ENCODE data around the gene DDX10. TPM values are rescaled to one million over a fixed set of nuclear protein-coding genes. Genes with fewer than 3 reads are reported as not detected.

The DDX10 gene
- total and polyA plus RNA-seq, 4 donors = 8.0 to 11.8 (median 9.0) TPM

- no peaks in the 10 kb centered on the region for H3K27me3 ChIP-seq (ENCODE audit: control insufficient read depth in 4 of 4, insufficient read depth in 4 of 4, low read length in 3 of 4)
- H3K4me1 ChIP-seq (ENCODE audit: control insufficient read depth in 4 of 4, insufficient read depth in 4 of 4, low read length in 3 of 4) = no peaks in the 10 kb centered on the region
- TF ChIP-seq RXRA (IDR thresholded peaks at IDR 0.05) = no peak
- TF ChIP-seq FOXA2 (IDR thresholded peaks at IDR 0.05) = no peak
- no peak for TF ChIP-seq EGR1 (IDR thresholded peaks at IDR 0.05; ENCODE audit: low read depth in 2 of 2)
- no peak for TF ChIP-seq SP1 (IDR thresholded peaks at IDR 0.05)
- TF ChIP-seq TAF1 (conservative IDR thresholded peaks at IDR 0.05) = no peak
- TF ChIP-seq NR2F2 (IDR thresholded peaks at IDR 0.05) = no peak
- no peak for TF ChIP-seq ATF3 (IDR thresholded peaks at IDR 0.05)
- TF ChIP-seq MAX (IDR thresholded peaks at IDR 0.05) = no peak
- TF ChIP-seq YY1 (IDR thresholded peaks at IDR 0.05) = no peak
- no peak for TF ChIP-seq CTCF (IDR thresholded peaks at IDR 0.05; ENCODE audit: low read depth, low read length, missing input control)
- H3K36me3 ChIP-seq (ENCODE audit: control insufficient read depth in 4 of 4, insufficient read depth in 3 of 4, low read depth in 1 of 4, low read length in 3 of 4) = peaks cover 0 to 15% (median 1%) of the 10 kb centered on the region in 4 donors
- no peak overlapping the region for H3K9ac ChIP-seq (ENCODE audit: low read depth in 1 of 2, low read length in 2 of 2)
- 82% methylated on average over 6 of the region's 6 CpGs for WGBS
- no peaks in the 10 kb centered on the region for H3K9me3 ChIP-seq (ENCODE audit: control insufficient read depth in 4 of 4, low read length in 3 of 4)
- H3K4me3 ChIP-seq (ENCODE audit: low read depth in 1 of 3, low read length in 3 of 3) = no peak overlapping the region
- no peak for DNase-seq (ENCODE audit: low spot score)
- H3K27ac ChIP-seq (ENCODE audit: low read depth in 1 of 2, low read length in 2 of 2) = no peak overlapping the region
These were observed 272.9 kb downstream of the DDX10 start for GRCh38 chr11:108937746-108938145.

GRCh38 chr11:108938604-108939003 lies 273.7 kb downstream of the DDX10 start:
- Histone ChIP-seq H3K27ac (ENCODE audit: low read depth in 1 of 2, low read length in 2 of 2) (no peak overlapping the region), H3K4me1 (ENCODE audit: control insufficient read depth in 4 of 4, insufficient read depth in 4 of 4, low read length in 3 of 4) (no peaks in the 10 kb centered on the region), H3K27me3 (ENCODE audit: control insufficient read depth in 4 of 4, insufficient read depth in 4 of 4, low read length in 3 of 4) (no peaks in the 10 kb centered on the region), H3K4me3 (ENCODE audit: low read depth in 1 of 3, low read length in 3 of 3) (no peak overlapping the region), H3K9ac (ENCODE audit: low read depth in 1 of 2, low read length in 2 of 2) (no peak overlapping the region), H3K36me3 (ENCODE audit: control insufficient read depth in 4 of 4, insufficient read depth in 3 of 4, low read depth in 1 of 4, low read length in 3 of 4) (peaks cover 0 to 15% (median 1%) of the 10 kb centered on the region in 4 donors), H3K9me3 (ENCODE audit: control insufficient read depth in 4 of 4, low read length in 3 of 4) (peaks cover 0 to under 1% (median 0%) of the 10 kb centered on the region in 4 donors)
- TF ChIP-seq CTCF (IDR thresholded peaks at IDR 0.05; ENCODE audit: low read depth, low read length, missing input control) = no peak
- TF ChIP-seq JUND (IDR thresholded peaks at IDR 0.05) = no peak
- no peak for TF ChIP-seq YY1 (IDR thresholded peaks at IDR 0.05)
- TF ChIP-seq FOXA1 (IDR thresholded peaks at IDR 0.05) = no peak
- no peak for TF ChIP-seq GABPA (IDR thresholded peaks at IDR 0.05 in 1 of 2, conservative IDR thresholded peaks at IDR 0.05 in 1 of 2)
- TF ChIP-seq RXRA (IDR thresholded peaks at IDR 0.05) = no peak
- no peak for TF ChIP-seq REST (IDR thresholded peaks at IDR 0.05)
- no peak for TF ChIP-seq TAF1 (conservative IDR thresholded peaks at IDR 0.05)
- DNase-seq (ENCODE audit: low spot score) = no peak
- WGBS = 77% methylated on average over 1 of the region's 1 CpG
